GM18909 (cell line): ENCODE results near the gene C1orf216.
"Not testable (repeated sequence)": the region's sequence is repeated elsewhere in the genome, so short reads cannot be mapped to it uniquely, and the experiment has no call there.

ENCODE experiments used
- ATAC-seq: cut with Tn5 transposase; IDR thresholded peaks from one replicate; pipeline ENCODE4 v1.9.1; 2021; ENCODE audit warnings: mild to moderate bottlenecking; ENCODE audit not compliant: unreplicated experiment, poor library complexity

Gene C1orf216

GRCh38 chr1:35707601-35708440 lies 10.9 kb downstream of the C1orf216 start:
- no peak for ATAC-seq

GRCh38 chr1:35706846-35707600 lies 11.7 kb downstream of the C1orf216 start:
- no peak for ATAC-seq

- no peak for ATAC-seq
These were observed 16.2 kb downstream of the C1orf216 start for GRCh38 chr1:35702508-35702907.

- ATAC-seq, result not testable (repeated sequence)
These were observed 19.5 kb downstream of the C1orf216 start for GRCh38 chr1:35699152-35699551.

GRCh38 chr1:35692317-35692716 lies 26.4 kb downstream of the C1orf216 start:
- no peak for ATAC-seq

- ATAC-seq, result no peak
These were observed 27.0 kb downstream of the C1orf216 start for GRCh38 chr1:35691571-35692220.

GRCh38 chr1:35691080-35691479 lies 27.6 kb downstream of the C1orf216 start:
- no peak for ATAC-seq

GRCh38 chr1:35690103-35690502 lies 28.6 kb downstream of the C1orf216 start:
- not testable (repeated sequence) for ATAC-seq

- no peak for ATAC-seq
These were observed 30.5 kb downstream of the C1orf216 start for GRCh38 chr1:35688161-35688560.

- no peak for ATAC-seq
These were observed 35.7 kb downstream of the C1orf216 start for GRCh38 chr1:35683012-35683411.

- no peak for ATAC-seq
These were observed 38.4 kb downstream of the C1orf216 start for GRCh38 chr1:35680271-35680670.

GRCh38 chr1:35675773-35676172 lies 42.9 kb downstream of the C1orf216 start:
- ATAC-seq, result no peak

GRCh38 chr1:35674111-35674510 lies 44.6 kb downstream of the C1orf216 start:
- no peak for ATAC-seq

GRCh38 chr1:35672116-35672515 lies 46.6 kb downstream of the C1orf216 start:
- no peak for ATAC-seq

GRCh38 chr1:35668506-35668905 lies 50.2 kb downstream of the C1orf216 start:
- ATAC-seq, result no peak

- ATAC-seq, result no peak
These were observed 51.8 kb downstream of the C1orf216 start for GRCh38 chr1:35666916-35667315.

GRCh38 chr1:35666216-35666615 lies 52.5 kb downstream of the C1orf216 start:
- ATAC-seq, result no peak
